Left ventricle myocardium inferior (tissue), 1 donor: ENCODE measurements around the gene CD79A. TPM values are rescaled to one million over a fixed set of nuclear protein-coding genes. Genes with fewer than 3 reads are reported as not detected.

Source experiments
- DNase-seq: peaks from one replicate; pipeline ENCODE4 v3.0.0-alpha.2; 2020
- H3K27ac ChIP-seq: fragments of 200-600 bp; replicated peaks from 2 replicates; pipeline ENCODE4 v1.8.0; 2021
- H3K27me3 ChIP-seq: fragments of 200-600 bp; 2 replicates; pipeline ENCODE4 v1.8.0; 2021; ENCODE audit warnings: low read depth
- H3K36me3 ChIP-seq: fragments of 200-600 bp; 2 replicates; pipeline ENCODE4 v1.8.0; 2021
- H3K4me1 ChIP-seq: fragments of 200-600 bp; 2 replicates; pipeline ENCODE4 v1.8.0; 2021
- H3K4me3 ChIP-seq: fragments of 200-600 bp; 2 replicates; pipeline ENCODE4 v1.8.0; 2021; ENCODE audit warnings: mild to moderate bottlenecking, moderate library complexity
- H3K9me3 ChIP-seq: fragments of 200-600 bp; replicated peaks from 2 replicates; pipeline ENCODE4 v1.8.0; 2021
- CTCF ChIP-seq: fragments of 200-600 bp; IDR thresholded peaks from 2 replicates; pipeline ENCODE4 v1.8.0; 2021; ENCODE audit warnings: antibody characterized with exemption, mild to moderate bottlenecking, borderline replicate concordance
- intact Hi-C: fragments of 100-400 bp; cut with micrococcal nuclease; formaldehyde crosslinking; loops from one replicate; pipeline ENCODE4 v1.11.0; 2022
- microRNA-seq: library from miRNA; unstranded; fragments of <30 nt; microRNA quantifications from one replicate; pipeline ENCODE4 v1.2.0, GENCODE V29; 2020
- total RNA-seq: library from RNA; stranded (reverse); fragmentation: NEBNext Ultra II Directional; extraction: Animal tissue kit (Norgen Biotek cat#: 25700); gene quantifications from one replicate; pipeline ENCODE4 v1.2.1, GENCODE V29; 2021
- donor health status: DM: no; HTN: yes; CAD: no; lungs with severe emphysema.

Gene CD79A
- total RNA-seq, 1 donor from 2014 or later, result not detected

- peaks cover 24% of the 10 kb centered on the region for H3K4me1 ChIP-seq
- H3K27me3 ChIP-seq, result peaks cover 100% of the 10 kb centered on the region
- no peak for DNase-seq
- H3K27ac ChIP-seq, result no peak overlapping the region
- no peaks in the 10 kb centered on the region for H3K9me3 ChIP-seq
- no peaks in the 10 kb centered on the region for H3K36me3 ChIP-seq
- H3K4me3 ChIP-seq, result no peak overlapping the region
- intact Hi-C loops, result loop anchor here (10.0 kb wide), 1 partner anchor 65 kb away; the partner anchor contains the start of gene RPS19
- no peak for TF ChIP-seq CTCF
Observed at GRCh38 chr19:41929536-41930071, 52.5 kb downstream of the CD79A start.

DNA sequence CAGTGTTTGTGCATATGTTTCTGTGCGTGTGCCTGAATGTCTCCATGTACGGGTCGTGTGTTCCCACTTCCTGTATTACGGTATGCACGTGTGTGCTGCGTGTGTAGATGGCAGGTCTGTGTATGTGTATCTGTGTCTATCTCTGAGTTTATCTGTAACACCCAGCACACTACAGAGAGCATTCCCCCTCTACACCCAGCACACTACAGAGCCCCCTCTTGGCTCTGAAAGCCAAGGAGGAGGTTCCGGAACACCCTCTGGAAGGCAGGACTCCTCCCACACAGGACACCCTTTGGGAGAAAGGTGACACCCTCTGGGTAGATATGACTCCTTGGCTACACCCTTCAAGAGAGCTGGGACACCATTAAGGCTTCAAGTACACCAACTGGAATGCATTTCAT lies 53.2 kb downstream of the CD79A start:
- H3K27me3 ChIP-seq, result peaks cover 100% of the 10 kb centered on the region
- intact Hi-C loops, result loop anchor here (10.0 kb wide), 1 partner anchor 66 kb away; the partner anchor contains the start of gene RPS19
- no peak for TF ChIP-seq CTCF

More for the DNA sequence above, 53.2 kb downstream of the CD79A start:
- Histone ChIP-seq H3K9me3 (no peaks in the 10 kb centered on the region), H3K4me3 (no peak overlapping the region), H3K4me1 (peaks cover 24% of the 10 kb centered on the region), H3K36me3 (no peaks in the 10 kb centered on the region), H3K27ac (no peak overlapping the region)
- DNase-seq, result no peak

Small RNA genes within 50 kb of the gene (microRNA-seq; reads per million reads assigned to microRNA genes)
- not detected for gene MIR6797

Other genes starting within 250 kb of the CD79A start
- 0.16 TPM for gene CEACAM7, start 189.0 kb upstream of the CD79A start, total RNA-seq
- gene CEACAM5, start 168.7 kb upstream of the CD79A start, total RNA-seq, result 0.19 TPM
- gene CEACAM6, start 121.7 kb upstream of the CD79A start, total RNA-seq, result 0.11 TPM
- not detected for gene CEACAM3, start 80.7 kb upstream of the CD79A start, total RNA-seq
- not detected for gene LYPD4, start 32.6 kb upstream of the CD79A start, total RNA-seq
- not detected for gene DMRTC2, start 32.2 kb upstream of the CD79A start, total RNA-seq
- 611 TPM for gene RPS19, start 17.0 kb upstream of the CD79A start, total RNA-seq
- gene ARHGEF1, start 5.9 kb downstream of the CD79A start, total RNA-seq, result 28.3 TPM
- gene ERFL, start 51.2 kb downstream of the CD79A start, total RNA-seq, result not detected
- gene RABAC1, start 82.0 kb downstream of the CD79A start, total RNA-seq, result 56.7 TPM
- 375 TPM for gene ATP1A3, start 117.0 kb downstream of the CD79A start, total RNA-seq
- gene GRIK5, start 192.9 kb downstream of the CD79A start, total RNA-seq, result 2.1 TPM
- 7.1 TPM for gene ZNF574, start 198.9 kb downstream of the CD79A start, total RNA-seq